Measurements from ENCODE around the gene GRWD1. TPM values are rescaled to one million over a fixed set of nuclear protein-coding genes. Genes with fewer than 3 reads are reported as not detected.

Gene GRWD1
- total and polyA plus RNA-seq, 10 of the 15 experiments (the other 5 are each of a cell fraction or from before 2014, with no cell fraction given) = 1.4 to 103 (median 30.7) TPM

DNA sequence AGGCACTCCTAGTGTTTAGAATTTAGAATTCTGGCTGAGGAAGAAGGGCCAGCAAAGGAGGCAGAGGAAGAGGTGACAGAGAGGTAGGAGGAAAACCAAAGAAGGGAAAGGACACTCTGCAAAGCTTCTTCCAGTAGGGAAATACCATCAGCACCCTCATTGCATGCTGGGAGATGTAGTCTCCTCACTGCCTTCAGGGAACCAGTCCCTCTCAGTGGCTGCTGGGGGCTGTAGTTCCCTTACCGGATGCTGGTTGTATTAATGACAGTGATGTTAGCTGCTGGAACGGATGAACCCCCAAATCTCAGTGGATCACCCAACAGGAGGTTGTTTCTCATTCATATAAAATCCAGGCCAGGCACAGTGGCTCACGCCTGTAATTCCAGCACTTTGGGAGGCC, 42.2 kb upstream of the GRWD1 start:
- FAIRE-seq (peak; percentile 99), DNase-seq (ENCODE audit: low read depth, low spot score) (no peak), ATAC-seq (peak; percentile 93)
- H3K4me1 ChIP-seq (ENCODE audit: control insufficient read depth, insufficient read depth, low read length) = peaks cover 6% of the 10 kb centered on the region
- H3K4me3 ChIP-seq = no peak overlapping the region
- WGBS (ENCODE audit: insufficient coverage, insufficient replicate concordance, low lambda C conversion rate, missing lambda C conversion rate) = 36% methylated on average over 3 of the region's 3 CpGs
- ChIA-PET SMC1A (ENCODE audit: uncharacterized antibody, unreplicated experiment) (interaction anchor here (1.1 to 1.3 kb wide), 2 partner anchors 12 to 71 kb away, joined by 3 to 4 read pairs; partner anchors contain the start of gene KDELR1), CTCF (interaction anchor here (1.3 to 2.1 kb wide), 2 partner anchors 13 to 86 kb away, joined by 3 to 24 read pairs; partner anchors contain the start of gene KDELR1), RAD21 (ENCODE audit: unreplicated experiment) (interaction anchor here (0.6 to 1.5 kb wide), 4 partner anchors 12 to 242 kb away, joined by 3 to 5 read pairs (median 4); partner anchors contain the start of genes CA11, KDELR1, SYNGR4 and TMEM143), POLR2A (interaction anchor here (0.5 to 1.3 kb wide), 3 partner anchors 16 to 295 kb away, joined by 3 to 11 read pairs (median 6); partner anchors contain the start of genes RPL18 and SPHK2)
- no peak overlapping the region for H3K9ac ChIP-seq (ENCODE audit: control insufficient read depth, insufficient read depth, low read length)
- no peaks in the 10 kb centered on the region for H3K9me3 ChIP-seq (replicated peaks; ENCODE audit: control insufficient read depth, insufficient read depth, low read length)
- no peaks in the 10 kb centered on the region for H3K79me2 ChIP-seq (ENCODE audit: control insufficient read depth, insufficient read depth, low read length)
- H3K36me3 ChIP-seq (ENCODE audit: control insufficient read depth in 2 of 2, insufficient read depth in 2 of 2, low read length in 1 of 2) = no peaks in the 10 kb centered on the region
- H4K20me1 ChIP-seq (ENCODE audit: control insufficient read depth, insufficient read depth) = no peaks in the 10 kb centered on the region
- intact Hi-C loops (cut with micrococcal nuclease; ENCODE audit: unreplicated experiment) (no loop called here), in situ Hi-C loops (cut with MboI) (no loop called here)
- BruUV-seq (replicated peaks) = no TSS peak
- H3K4me2 ChIP-seq (ENCODE audit: control insufficient read depth, insufficient read depth) = 0 out of 2 replicates have a peak overlapping the region, but pooled peaks have one; percentile 12
- H3K27me3 ChIP-seq (replicated peaks in 1 of 2; ENCODE audit: control insufficient read depth in 2 of 2, insufficient read depth in 2 of 2, low read length in 1 of 2) = no peaks in the 10 kb centered on the region
- peak overlapping the region; percentile 93 for H2AFZ ChIP-seq (ENCODE audit: control insufficient read depth, low read depth, low read length)
- no peak overlapping the region for H3K27ac ChIP-seq (ENCODE audit: control insufficient read depth, insufficient read depth)
- TF ChIP-seq SIX5 (IDR thresholded peaks at IDR 0.05; ENCODE audit: low read depth, low read length, severe bottlenecking) = peak; percentile 99
- TF ChIP-seq, protein P1, sequence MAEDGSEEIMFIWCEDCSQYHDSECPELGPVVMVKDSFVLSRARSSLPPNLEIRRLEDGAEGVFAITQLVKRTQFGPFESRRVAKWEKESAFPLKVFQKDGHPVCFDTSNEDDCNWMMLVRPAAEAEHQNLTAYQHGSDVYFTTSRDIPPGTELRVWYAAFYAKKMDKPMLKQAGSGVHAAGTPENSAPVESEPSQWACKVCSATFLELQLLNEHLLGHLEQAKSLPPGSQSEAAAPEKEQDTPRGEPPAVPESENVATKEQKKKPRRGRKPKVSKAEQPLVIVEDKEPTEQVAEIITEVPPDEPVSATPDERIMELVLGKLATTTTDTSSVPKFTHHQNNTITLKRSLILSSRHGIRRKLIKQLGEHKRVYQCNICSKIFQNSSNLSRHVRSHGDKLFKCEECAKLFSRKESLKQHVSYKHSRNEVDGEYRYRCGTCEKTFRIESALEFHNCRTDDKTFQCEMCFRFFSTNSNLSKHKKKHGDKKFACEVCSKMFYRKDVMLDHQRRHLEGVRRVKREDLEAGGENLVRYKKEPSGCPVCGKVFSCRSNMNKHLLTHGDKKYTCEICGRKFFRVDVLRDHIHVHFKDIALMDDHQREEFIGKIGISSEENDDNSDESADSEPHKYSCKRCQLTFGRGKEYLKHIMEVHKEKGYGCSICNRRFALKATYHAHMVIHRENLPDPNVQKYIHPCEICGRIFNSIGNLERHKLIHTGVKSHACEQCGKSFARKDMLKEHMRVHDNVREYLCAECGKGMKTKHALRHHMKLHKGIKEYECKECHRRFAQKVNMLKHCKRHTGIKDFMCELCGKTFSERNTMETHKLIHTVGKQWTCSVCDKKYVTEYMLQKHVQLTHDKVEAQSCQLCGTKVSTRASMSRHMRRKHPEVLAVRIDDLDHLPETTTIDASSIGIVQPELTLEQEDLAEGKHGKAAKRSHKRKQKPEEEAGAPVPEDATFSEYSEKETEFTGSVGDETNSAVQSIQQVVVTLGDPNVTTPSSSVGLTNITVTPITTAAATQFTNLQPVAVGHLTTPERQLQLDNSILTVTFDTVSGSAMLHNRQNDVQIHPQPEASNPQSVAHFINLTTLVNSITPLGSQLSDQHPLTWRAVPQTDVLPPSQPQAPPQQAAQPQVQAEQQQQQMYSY (CRISPR knock-in tag; IDR thresholded peaks at IDR 0.05) = no peak
- no peak for TF ChIP-seq SMAD1 (IDR thresholded peaks at IDR 0.05; ENCODE audit: low read depth, partially characterized antibody)
- TF ChIP-seq, protein P2, sequence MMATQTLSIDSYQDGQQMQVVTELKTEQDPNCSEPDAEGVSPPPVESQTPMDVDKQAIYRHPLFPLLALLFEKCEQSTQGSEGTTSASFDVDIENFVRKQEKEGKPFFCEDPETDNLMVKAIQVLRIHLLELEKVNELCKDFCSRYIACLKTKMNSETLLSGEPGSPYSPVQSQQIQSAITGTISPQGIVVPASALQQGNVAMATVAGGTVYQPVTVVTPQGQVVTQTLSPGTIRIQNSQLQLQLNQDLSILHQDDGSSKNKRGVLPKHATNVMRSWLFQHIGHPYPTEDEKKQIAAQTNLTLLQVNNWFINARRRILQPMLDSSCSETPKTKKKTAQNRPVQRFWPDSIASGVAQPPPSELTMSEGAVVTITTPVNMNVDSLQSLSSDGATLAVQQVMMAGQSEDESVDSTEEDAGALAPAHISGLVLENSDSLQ (IDR thresholded peaks at IDR 0.05) = peak; percentile 19; the same call in 1 of the 2 replicates
- no peak for TF ChIP-seq JUND (IDR thresholded peaks at IDR 0.05; ENCODE audit: low read depth, low read length)
- TF ChIP-seq CEBPB (IDR thresholded peaks at IDR 0.05; ENCODE audit: borderline replicate concordance in 1 of 2, low read depth in 2 of 2, low read length in 2 of 2) = no peak
- TF ChIP-seq NFIC (IDR thresholded peaks at IDR 0.05; ENCODE audit: low read depth, low read length) = no peak
- TF ChIP-seq, protein P3, sequence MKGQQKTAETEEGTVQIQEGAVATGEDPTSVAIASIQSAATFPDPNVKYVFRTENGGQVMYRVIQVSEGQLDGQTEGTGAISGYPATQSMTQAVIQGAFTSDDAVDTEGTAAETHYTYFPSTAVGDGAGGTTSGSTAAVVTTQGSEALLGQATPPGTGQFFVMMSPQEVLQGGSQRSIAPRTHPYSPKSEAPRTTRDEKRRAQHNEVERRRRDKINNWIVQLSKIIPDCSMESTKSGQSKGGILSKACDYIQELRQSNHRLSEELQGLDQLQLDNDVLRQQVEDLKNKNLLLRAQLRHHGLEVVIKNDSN (IDR thresholded peaks at IDR 0.05; ENCODE audit: borderline replicate concordance, extremely low read length, insufficient read depth, low read depth, low read length) = no peak
- TF ChIP-seq HDGF (IDR thresholded peaks at IDR 0.05) = peak; percentile 68; the same call in 1 of the 2 replicates
- TF ChIP-seq, protein P4, sequence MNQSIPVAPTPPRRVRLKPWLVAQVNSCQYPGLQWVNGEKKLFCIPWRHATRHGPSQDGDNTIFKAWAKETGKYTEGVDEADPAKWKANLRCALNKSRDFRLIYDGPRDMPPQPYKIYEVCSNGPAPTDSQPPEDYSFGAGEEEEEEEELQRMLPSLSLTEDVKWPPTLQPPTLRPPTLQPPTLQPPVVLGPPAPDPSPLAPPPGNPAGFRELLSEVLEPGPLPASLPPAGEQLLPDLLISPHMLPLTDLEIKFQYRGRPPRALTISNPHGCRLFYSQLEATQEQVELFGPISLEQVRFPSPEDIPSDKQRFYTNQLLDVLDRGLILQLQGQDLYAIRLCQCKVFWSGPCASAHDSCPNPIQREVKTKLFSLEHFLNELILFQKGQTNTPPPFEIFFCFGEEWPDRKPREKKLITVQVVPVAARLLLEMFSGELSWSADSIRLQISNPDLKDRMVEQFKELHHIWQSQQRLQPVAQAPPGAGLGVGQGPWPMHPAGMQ (IDR thresholded peaks at IDR 0.05; ENCODE audit: borderline replicate concordance) = no peak
- TF ChIP-seq ESRRA (IDR thresholded peaks at IDR 0.05; ENCODE audit: low read length) = no peak
- TF ChIP-seq ASH2L (IDR thresholded peaks at IDR 0.05; ENCODE audit: borderline replicate concordance, low read depth) = no peak
- no peak for TF ChIP-seq PML (IDR thresholded peaks at IDR 0.05; ENCODE audit: low read length)
- no peak for TF ChIP-seq FOS (IDR thresholded peaks at IDR 0.05; ENCODE audit: borderline replicate concordance, extremely low read depth, insufficient read length)
- no peak for TF ChIP-seq TCF3 (IDR thresholded peaks at IDR 0.05; ENCODE audit: borderline replicate concordance, insufficient read depth, low read depth, low read length)

Data from GM12878 (cell line).